Activated CD8-positive, alpha-beta memory T cell treated with anti-CD3 and anti-CD28 coated beads for 36 hours (primary cell): ENCODE results near the gene HOXD3. TPM values are rescaled to one million over a fixed set of nuclear protein-coding genes. Genes with fewer than 3 reads are reported as not detected.

Experiments used
- CTCF ChIA-PET: fragments of 350-600 bp; sonication (Branson Sonifier 250); formaldehyde crosslinking; loops from one replicate; lab custom pipeline; 2021; ENCODE audit warnings: antibody characterized with exemption; lab: Charles Lee
- POLR2A ChIA-PET: fragments of 350-600 bp; sonication (Branson Sonifier 250); formaldehyde crosslinking; loops from one replicate; lab custom pipeline; 2021; ENCODE audit warnings: antibody characterized with exemption; lab: Charles Lee
- total RNA-seq, 2 experiments: library from RNA; stranded (reverse); gene quantifications; one replicate each; pipeline ENCODE4 v1.2.3, GENCODE V29; 2021

The HOXD3 gene
- total RNA-seq, 2 experiments from 2014 or later, result not detected

GRCh38 chr2:176169711-176170110, 12.6 kb downstream of the HOXD3 start:
- CTCF ChIA-PET, result no interaction called here

GRCh38 chr2:176170602-176171305, 13.6 kb downstream of the HOXD3 start:
- ChIA-PET POLR2A (no interaction called here), CTCF (no interaction called here)

More at GRCh38 chr2:176169711-176170110, 12.6 kb downstream of the HOXD3 start:
- POLR2A ChIA-PET, result no interaction called here

DNA sequence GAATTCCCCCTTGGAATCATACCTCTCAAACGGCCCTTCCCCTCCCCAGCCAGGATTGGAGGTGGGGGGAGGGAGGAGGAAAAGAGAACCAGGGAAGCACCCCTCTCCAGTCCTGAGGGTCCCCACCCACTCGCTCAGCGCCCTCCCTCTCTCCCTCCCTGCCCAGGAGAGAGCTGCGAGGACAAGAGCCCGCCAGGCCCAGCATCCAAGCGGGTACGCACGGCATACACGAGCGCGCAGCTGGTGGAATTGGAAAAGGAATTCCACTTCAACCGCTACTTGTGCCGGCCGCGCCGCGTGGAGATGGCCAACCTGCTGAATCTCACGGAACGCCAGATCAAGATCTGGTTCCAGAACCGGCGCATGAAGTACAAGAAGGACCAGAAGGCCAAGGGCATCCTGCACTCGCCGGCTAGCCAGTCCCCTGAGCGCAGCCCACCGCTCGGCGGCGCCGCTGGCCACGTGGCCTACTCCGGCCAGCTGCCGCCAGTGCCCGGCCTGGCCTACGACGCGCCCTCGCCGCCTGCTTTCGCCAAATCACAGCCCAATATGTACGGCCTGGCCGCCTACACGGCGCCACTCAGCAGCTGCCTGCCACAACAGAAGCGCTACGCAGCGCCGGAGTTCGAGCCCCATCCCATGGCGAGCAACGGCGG, 14.4 kb downstream of the HOXD3 start:
- ChIA-PET POLR2A (no interaction called here), CTCF (no interaction called here)

DNA sequence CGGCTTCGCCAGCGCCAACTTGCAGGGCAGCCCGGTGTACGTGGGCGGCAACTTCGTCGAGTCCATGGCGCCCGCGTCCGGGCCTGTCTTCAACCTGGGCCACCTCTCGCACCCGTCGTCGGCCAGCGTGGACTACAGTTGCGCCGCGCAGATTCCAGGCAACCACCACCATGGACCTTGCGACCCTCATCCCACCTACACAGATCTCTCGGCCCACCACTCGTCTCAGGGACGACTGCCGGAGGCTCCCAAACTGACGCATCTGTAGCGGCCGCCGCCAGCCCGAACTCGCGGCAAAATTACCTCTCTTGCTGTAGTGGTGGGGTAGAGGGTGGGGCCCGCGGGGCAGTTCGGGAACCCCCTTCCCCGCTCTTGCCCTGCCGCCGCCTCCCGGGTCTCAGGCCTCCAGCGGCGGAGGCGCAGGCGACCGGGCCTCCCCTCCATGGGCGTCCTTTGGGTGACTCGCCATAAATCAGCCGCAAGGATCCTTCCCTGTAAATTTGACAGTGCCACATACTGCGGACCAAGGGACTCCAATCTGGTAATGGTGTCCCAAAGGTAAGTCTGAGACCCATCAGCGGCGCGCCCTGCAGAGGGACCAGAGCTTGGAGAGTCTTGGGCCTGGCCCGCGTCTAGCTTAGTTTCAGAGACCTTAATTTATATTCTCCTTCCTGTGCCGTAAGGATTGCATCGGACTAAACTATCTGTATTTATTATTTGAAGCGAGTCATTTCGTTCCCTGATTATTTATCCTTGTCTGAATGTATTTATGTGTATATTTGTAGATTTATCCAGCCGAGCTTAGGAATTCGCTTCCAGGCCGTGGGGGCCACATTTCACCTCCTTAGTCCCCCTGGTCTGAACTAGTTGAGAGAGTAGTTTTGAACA, 15.1 kb downstream of the HOXD3 start:
- ChIA-PET CTCF (no interaction called here), POLR2A (no interaction called here)

- ChIA-PET CTCF (interaction anchor here (0.7 kb wide), 1 partner anchor 85 kb away, joined by 3 read pairs; no protein-coding TSS in a partner anchor), POLR2A (no interaction called here)
Observed at GRCh38 chr2:176172895-176173566, 15.9 kb downstream of the HOXD3 start.

GRCh38 chr2:176173567-176174381, 16.7 kb downstream of the HOXD3 start:
- ChIA-PET POLR2A (no interaction called here), CTCF (interaction anchor here (0.7 to 1.4 kb wide), 2 partner anchors 47 to 84 kb away, joined by 3 read pairs; no protein-coding TSS in a partner anchor)

GRCh38 chr2:176174382-176174823, 17.3 kb downstream of the HOXD3 start:
- CTCF ChIA-PET, result interaction anchor here (1.4 kb wide), 1 partner anchor 47 kb away, joined by 3 read pairs; no protein-coding TSS in a partner anchor
- POLR2A ChIA-PET, result no interaction called here

DNA sequence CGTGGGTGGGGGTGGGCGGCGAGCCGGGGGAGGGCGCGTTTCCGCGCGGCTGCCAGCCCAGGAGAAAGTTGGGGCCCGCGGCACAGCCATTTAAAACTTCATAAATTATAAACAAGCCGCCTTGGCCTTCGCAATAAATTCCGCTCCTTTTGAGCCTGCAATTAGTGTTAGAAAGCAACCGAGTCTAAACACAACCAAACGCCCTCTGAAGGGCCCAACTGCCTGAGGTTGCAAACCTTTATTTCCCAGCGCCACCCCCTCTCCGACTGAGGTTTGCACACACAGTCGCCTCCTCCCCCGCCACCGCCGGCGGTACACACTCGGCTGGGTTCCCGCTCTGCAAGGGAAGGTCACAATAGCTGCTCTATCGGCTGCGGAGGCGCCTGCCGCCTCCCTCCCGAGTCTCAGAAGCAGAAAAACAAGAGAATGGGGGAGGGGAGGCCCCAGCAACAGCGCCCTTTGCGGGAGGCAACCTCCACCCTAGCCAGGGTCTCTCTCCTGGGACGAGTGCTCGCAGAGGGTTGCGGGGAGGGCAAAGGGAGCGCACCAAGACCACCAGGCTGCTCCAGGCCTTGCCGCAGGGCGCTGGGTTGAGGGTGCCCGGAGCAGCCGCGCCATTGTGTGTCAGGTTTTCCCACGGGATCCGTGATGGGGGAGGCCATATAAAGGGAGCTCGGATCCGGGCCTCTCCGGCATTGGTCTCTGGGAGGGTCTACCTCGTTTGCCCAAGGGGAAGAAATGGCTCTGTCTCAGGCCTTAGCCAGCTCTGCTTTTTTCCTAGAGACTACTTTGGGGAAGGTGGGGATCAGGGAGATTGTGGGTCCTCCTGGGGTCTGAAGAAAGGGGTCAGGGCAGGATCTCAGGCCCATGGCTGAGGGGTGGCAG, 18.0 kb downstream of the HOXD3 start:
- ChIA-PET CTCF (interaction anchor here (1.4 kb wide), 1 partner anchor 48 kb away, joined by 3 read pairs; no protein-coding TSS in a partner anchor), POLR2A (no interaction called here)

- CTCF ChIA-PET, result no interaction called here
- POLR2A ChIA-PET, result no interaction called here
Observed at GRCh38 chr2:176175709-176176607, 18.9 kb downstream of the HOXD3 start.

- ChIA-PET CTCF (interaction anchor here (1.5 kb wide), 1 partner anchor 51 kb away, joined by 3 read pairs; no protein-coding TSS in a partner anchor), POLR2A (no interaction called here)
Observed at GRCh38 chr2:176177580-176178037, 20.5 kb downstream of the HOXD3 start.

DNA sequence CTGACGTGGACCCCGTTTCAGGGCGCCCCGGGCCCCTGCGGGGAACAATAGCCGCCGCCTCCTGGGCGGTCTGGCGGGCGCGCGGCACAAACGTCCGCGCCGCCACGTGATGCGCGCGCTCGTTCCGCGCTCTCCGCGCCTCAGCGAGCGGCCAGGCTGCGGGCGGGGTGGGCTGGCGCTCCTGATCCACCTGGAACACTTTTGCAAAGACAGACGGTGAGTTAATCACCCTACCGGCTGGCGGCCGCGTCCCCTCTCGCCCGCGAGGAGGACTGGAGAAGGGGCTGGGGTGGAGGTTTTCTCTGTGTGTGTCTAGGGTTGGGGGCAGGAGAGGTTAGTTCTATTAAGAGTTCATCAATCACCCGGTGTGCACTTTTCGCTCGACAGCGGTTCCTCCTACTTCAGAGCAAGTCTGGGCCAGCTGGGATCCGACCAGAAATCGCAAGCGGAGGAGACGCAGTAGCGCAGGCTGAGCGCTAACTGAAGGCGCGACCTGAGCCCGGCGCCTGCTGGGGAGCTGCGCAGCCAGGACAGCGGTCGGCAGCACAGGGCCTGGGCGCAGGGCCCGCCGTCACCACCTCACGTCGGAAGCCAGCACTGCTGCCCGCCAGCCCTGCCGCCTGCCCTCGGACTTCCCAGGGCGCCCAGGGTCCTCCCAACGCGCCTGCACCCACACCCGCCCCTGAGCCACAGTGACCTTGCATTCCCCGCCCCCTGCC, 21.1 kb downstream of the HOXD3 start:
- ChIA-PET CTCF (interaction anchor here (1.5 kb wide), 1 partner anchor 51 kb away, joined by 3 read pairs; no protein-coding TSS in a partner anchor), POLR2A (no interaction called here)

- ChIA-PET CTCF (no interaction called here), POLR2A (no interaction called here)
Observed at GRCh38 chr2:176178757-176179295, 21.7 kb downstream of the HOXD3 start.

DNA sequence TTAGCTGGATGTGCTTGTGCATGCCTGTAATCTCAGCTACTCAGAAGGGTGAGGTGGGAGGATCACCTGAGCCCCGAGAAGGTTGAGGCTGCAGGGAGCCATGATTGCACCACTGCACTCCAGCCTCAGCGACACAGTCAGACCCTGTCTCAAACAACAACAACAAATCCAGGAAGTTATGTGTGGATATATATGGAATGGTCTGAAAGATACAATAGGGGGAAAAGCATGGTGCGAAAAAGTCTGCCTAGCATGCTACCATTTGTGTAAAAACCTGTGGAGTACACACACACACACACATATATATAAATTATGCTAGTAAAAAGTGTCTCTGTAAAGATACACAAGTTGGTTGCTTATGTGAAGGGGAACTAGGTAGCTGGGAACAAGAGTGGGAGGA, 24.4 kb downstream of the HOXD3 start:
- ChIA-PET CTCF (no interaction called here), POLR2A (no interaction called here)

GRCh38 chr2:176182671-176183070, 25.6 kb downstream of the HOXD3 start:
- ChIA-PET POLR2A (no interaction called here), CTCF (no interaction called here)

GRCh38 chr2:176184749-176185148, 27.6 kb downstream of the HOXD3 start:
- CTCF ChIA-PET, result no interaction called here
- POLR2A ChIA-PET, result no interaction called here
